SK-N-SH (cell line): ENCODE results near the gene TTYH3. TPM values are rescaled to one million over a fixed set of nuclear protein-coding genes. Genes with fewer than 3 reads are reported as not detected.

Experiments used
- CTCF ChIA-PET: fragments of 300-600, 350-600 bp; formaldehyde crosslinking; extraction: SDS; loops from one replicate; lab custom pipeline; 2021; lab: Yijun Ruan, JAX
- POLR2A ChIA-PET: fragments of 350-600 bp; sonication (Branson Sonifier 250); formaldehyde crosslinking; extraction: SDS; loops from one replicate; lab custom pipeline; 2020; ENCODE audit warnings: antibody characterized with exemption, inconsistent platforms; lab: Yijun Ruan, JAX
- DNase-seq: peaks from one replicate; pipeline ENCODE4 v3.0.0; 2012
- H2AFZ ChIP-seq: fragments of 200-600 bp; sonication (generic); 2 replicates; pipeline ENCODE4 v1.8.1; 2016; ENCODE audit warnings: antibody characterized with exemption, mild to moderate bottlenecking, low read depth
- H3F3A ChIP-seq: fragments of 200-600 bp; sonication (generic); replicated peaks from 2 replicates; pipeline ENCODE3; 2016; ENCODE audit warnings: antibody characterized with exemption, mild to moderate bottlenecking; ENCODE audit not compliant: insufficient read depth
- H3K27ac ChIP-seq, 2 experiments: fragments of 200-500 bp in 1 of 2; fragments of 200-600 bp in 1 of 2; sonication (Bioruptor generic) in 1 of 2; sonication (generic), shearing (Covaris generic) in 1 of 2; 2 replicates each; pipeline versions ENCODE4 v1.5.1 to v1.6.1; 2014 to 2016; ENCODE audit warnings: low read depth in 2 of 2, inconsistent platforms in 1 of 2, low read length in 1 of 2, mild to moderate bottlenecking in 1 of 2, mixed read lengths in 1 of 2
- H3K27me3 ChIP-seq: fragments of 200-600 bp; sonication (generic), shearing (Covaris generic); 2 replicates; pipeline ENCODE4 v1.6.1; 2016; ENCODE audit warnings: mixed run types; ENCODE audit not compliant: insufficient read depth
- H3K36me3 ChIP-seq, 2 experiments: fragments of 200-500 bp in 1 of 2; fragments of 200-600 bp in 1 of 2; sonication (Bioruptor generic) in 1 of 2; sonication (generic) in 1 of 2; replicated peaks in 1 of 2; 2 replicates each; pipeline versions ENCODE3 to v1.5.1; 2014 to 2016; ENCODE audit warnings: low read length in 1 of 2, mild to moderate bottlenecking in 1 of 2; ENCODE audit not compliant: insufficient read depth in 2 of 2, control insufficient read depth in 1 of 2
- H3K4me1 ChIP-seq, 2 experiments: fragments of 200-500 bp in 1 of 2; fragments of 200-600 bp in 1 of 2; sonication (Bioruptor generic) in 1 of 2; sonication (generic), shearing (Covaris generic) in 1 of 2; 2 replicates each; pipeline versions ENCODE4 v1.5.1 to v1.6.1; 2014 to 2016; ENCODE audit warnings: low read depth in 1 of 2, low read length in 1 of 2, mixed run types in 1 of 2; ENCODE audit not compliant: insufficient read depth in 2 of 2, control insufficient read depth in 1 of 2
- H3K4me2 ChIP-seq: fragments of 200-600 bp; sonication (generic), shearing (Covaris generic); 2 replicates; pipeline ENCODE4 v1.6.1; 2017; ENCODE audit warnings: mixed run types
- H3K4me3 ChIP-seq, 2 experiments: fragments of 200-500 bp in 1 of 2; fragments of 200-600 bp in 1 of 2; sonication (Bioruptor generic) in 1 of 2; sonication (generic), shearing (Covaris generic) in 1 of 2; 2 replicates each; pipeline versions ENCODE4 v1.5.1 to v1.8.1; 2014 to 2016; ENCODE audit warnings: low read depth in 2 of 2, inconsistent platforms in 1 of 2, low read length in 1 of 2, mild to moderate bottlenecking in 1 of 2, mixed read lengths in 1 of 2, moderate library complexity in 1 of 2
- H3K79me2 ChIP-seq: fragments of 200-600 bp; sonication (generic); 2 replicates; pipeline ENCODE4 v1.8.1; 2017; ENCODE audit warnings: mild to moderate bottlenecking; ENCODE audit not compliant: insufficient read depth
- H3K9ac ChIP-seq: fragments of 200-600 bp; sonication (generic); 2 replicates; pipeline ENCODE4 v1.6.1; 2017; ENCODE audit warnings: mixed run types
- H3K9me2 ChIP-seq: fragments of 200-600 bp; sonication (generic); 2 replicates; pipeline ENCODE4 v1.6.1; 2017; ENCODE audit warnings: mixed run types
- H3K9me3 ChIP-seq: fragments of 200-600 bp; sonication (generic); 2 replicates; pipeline ENCODE4 v1.6.1; 2017; ENCODE audit warnings: mixed run types, mild to moderate bottlenecking, moderate library complexity
- H4K20me1 ChIP-seq: fragments of 200-600 bp; sonication (generic); 2 replicates; pipeline ENCODE4 v1.6.1; 2017; ENCODE audit warnings: mild to moderate bottlenecking, mixed run types; ENCODE audit not compliant: insufficient read depth
- EP300 ChIP-seq, 2 experiments: IDR thresholded peaks; 2 replicates each; pipeline versions ENCODE4 v1.4.0 to v1.6.1; 2012; ENCODE audit warnings: borderline replicate concordance in 1 of 2, low read depth in 1 of 2, low read length in 1 of 2
- GABPA ChIP-seq: IDR thresholded peaks from 2 replicates; pipeline ENCODE4 v1.4.0; 2012; ENCODE audit warnings: low read depth, mild to moderate bottlenecking
- JUND ChIP-seq: IDR thresholded peaks from 2 replicates; pipeline ENCODE4 v1.4.0; 2012
- NRF1 ChIP-seq: IDR thresholded peaks from 2 replicates; pipeline ENCODE4 v1.6.1; 2012; ENCODE audit warnings: low read depth, mild to moderate bottlenecking, low read length
- PBX3 ChIP-seq: IDR thresholded peaks from 2 replicates; pipeline ENCODE4; 2012
- POLR2AphosphoS5 ChIP-seq: IDR thresholded peaks from 2 replicates; pipeline ENCODE4 v1.6.1; 2012; ENCODE audit warnings: low read depth, low read length
- RAD21 ChIP-seq: IDR thresholded peaks from 2 replicates; pipeline ENCODE4 v1.6.1; 2012; ENCODE audit warnings: mild to moderate bottlenecking, low read length
- RCOR1 ChIP-seq: fragments of 150-350 bp; IDR thresholded peaks from 2 replicates; pipeline ENCODE4 v1.6.1; 2017; ENCODE audit warnings: antibody characterized with exemption, low read length
- RFX5 ChIP-seq: IDR thresholded peaks from 2 replicates; pipeline ENCODE4 v1.6.1; 2012; ENCODE audit warnings: mild to moderate bottlenecking, improper control_type of control experiment, low read length
- RXRA ChIP-seq: IDR thresholded peaks from 2 replicates; pipeline ENCODE4 v1.4.0; 2012; ENCODE audit warnings: low read depth, mild to moderate bottlenecking, borderline replicate concordance
- YY1 ChIP-seq: IDR thresholded peaks from 2 replicates; pipeline ENCODE4 v1.4.0; 2012; ENCODE audit warnings: low read depth, mild to moderate bottlenecking
- WGBS: methylation state at CpG from one replicate; pipeline ENCODE4 v1.1.6; 2017; ENCODE audit warnings: low lambda C conversion rate; 5-methylcytosine and 5-hydroxymethylcytosine counted together
- polyA plus RNA-seq, 3 experiments: library from polyadenylated mRNA; depleted of rRNA; stranded (reverse); fragments of >200 nt; gene quantifications; 2 replicates each; pipeline ENCODE4 v1.2.3, GENCODE V29; 2012
- TF ChIP-seq, protein P1 (sequence below): fragments of 150-350 bp; IDR thresholded peaks from 2 replicates; pipeline ENCODE4 v1.6.1; 2016; ENCODE audit warnings: mild to moderate bottlenecking, low read depth, low read length
- TF ChIP-seq, protein P2 (sequence below): fragments of 150-350 bp; IDR thresholded peaks from 2 replicates; pipeline ENCODE4 v1.6.1; 2017; ENCODE audit warnings: antibody characterized with exemption, low read length, low read depth, borderline replicate concordance
- TF ChIP-seq, protein P3 (sequence below): IDR thresholded peaks from 2 replicates; pipeline ENCODE4 v1.4.0; 2012; ENCODE audit warnings: low read depth
- TF ChIP-seq, protein P4 (sequence below): IDR thresholded peaks from 2 replicates; pipeline ENCODE4 v1.4.0; 2012; ENCODE audit warnings: low read depth, borderline replicate concordance

TTYH3 gene
- polyA plus RNA-seq, 1 of the 3 experiments (the other 2 are of a cell fraction) = 105 TPM

GRCh38 chr7:2639181-2639681 is 7.4 kb downstream of the TTYH3 start:
- TF ChIP-seq YY1 = no peak
- TF ChIP-seq RAD21 = no peak
- TF ChIP-seq NRF1 = no peak
- TF ChIP-seq, protein P1, sequence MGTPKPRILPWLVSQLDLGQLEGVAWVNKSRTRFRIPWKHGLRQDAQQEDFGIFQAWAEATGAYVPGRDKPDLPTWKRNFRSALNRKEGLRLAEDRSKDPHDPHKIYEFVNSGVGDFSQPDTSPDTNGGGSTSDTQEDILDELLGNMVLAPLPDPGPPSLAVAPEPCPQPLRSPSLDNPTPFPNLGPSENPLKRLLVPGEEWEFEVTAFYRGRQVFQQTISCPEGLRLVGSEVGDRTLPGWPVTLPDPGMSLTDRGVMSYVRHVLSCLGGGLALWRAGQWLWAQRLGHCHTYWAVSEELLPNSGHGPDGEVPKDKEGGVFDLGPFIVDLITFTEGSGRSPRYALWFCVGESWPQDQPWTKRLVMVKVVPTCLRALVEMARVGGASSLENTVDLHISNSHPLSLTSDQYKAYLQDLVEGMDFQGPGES = no peak
- no peak for TF ChIP-seq RCOR1
- TF ChIP-seq PBX3 = no peak
- TF ChIP-seq, protein P2, sequence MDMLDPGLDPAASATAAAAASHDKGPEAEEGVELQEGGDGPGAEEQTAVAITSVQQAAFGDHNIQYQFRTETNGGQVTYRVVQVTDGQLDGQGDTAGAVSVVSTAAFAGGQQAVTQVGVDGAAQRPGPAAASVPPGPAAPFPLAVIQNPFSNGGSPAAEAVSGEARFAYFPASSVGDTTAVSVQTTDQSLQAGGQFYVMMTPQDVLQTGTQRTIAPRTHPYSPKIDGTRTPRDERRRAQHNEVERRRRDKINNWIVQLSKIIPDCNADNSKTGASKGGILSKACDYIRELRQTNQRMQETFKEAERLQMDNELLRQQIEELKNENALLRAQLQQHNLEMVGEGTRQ = no peak
- TF ChIP-seq JUND = no peak
- TF ChIP-seq, protein P3, sequence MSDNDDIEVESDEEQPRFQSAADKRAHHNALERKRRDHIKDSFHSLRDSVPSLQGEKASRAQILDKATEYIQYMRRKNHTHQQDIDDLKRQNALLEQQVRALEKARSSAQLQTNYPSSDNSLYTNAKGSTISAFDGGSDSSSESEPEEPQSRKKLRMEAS = no peak
- no peak for TF ChIP-seq GABPA
- TF ChIP-seq, protein P4, sequence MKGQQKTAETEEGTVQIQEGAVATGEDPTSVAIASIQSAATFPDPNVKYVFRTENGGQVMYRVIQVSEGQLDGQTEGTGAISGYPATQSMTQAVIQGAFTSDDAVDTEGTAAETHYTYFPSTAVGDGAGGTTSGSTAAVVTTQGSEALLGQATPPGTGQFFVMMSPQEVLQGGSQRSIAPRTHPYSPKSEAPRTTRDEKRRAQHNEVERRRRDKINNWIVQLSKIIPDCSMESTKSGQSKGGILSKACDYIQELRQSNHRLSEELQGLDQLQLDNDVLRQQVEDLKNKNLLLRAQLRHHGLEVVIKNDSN = no peak
- no peak for TF ChIP-seq RFX5
- TF ChIP-seq RXRA = no peak
- TF ChIP-seq POLR2AphosphoS5 = no peak
- TF ChIP-seq EP300 (IDR thresholded peaks at IDR 0.05; ENCODE audit: borderline replicate concordance in 1 of 2, low read depth in 1 of 2, low read length in 1 of 2) = no peak
- no peaks in the 10 kb centered on the region for H3K27me3 ChIP-seq
- CTCF ChIA-PET = interaction anchor here (0.8 to 3.0 kb wide), 5 partner anchors 25 to 188 kb away, joined by 3 to 11 read pairs (median 3); no protein-coding TSS in a partner anchor
- no peak overlapping the region for H2AFZ ChIP-seq
- DNase-seq = no peak
- H3K4me1 ChIP-seq = peaks cover 52 to 91% of the 10 kb centered on the region in 2 experiments
- peak overlapping the region; percentile 83 for H3K4me2 ChIP-seq
- H3K9ac ChIP-seq = peak overlapping the region; percentile 42; the same call in 1 of the 2 replicates
- WGBS = 91% methylated on average over 23 of the region's 24 CpGs
- peaks cover 97% of the 10 kb centered on the region for H4K20me1 ChIP-seq
- POLR2A ChIA-PET = no interaction called here
- peaks cover 100% of the 10 kb centered on the region for H3K79me2 ChIP-seq
- H3K9me3 ChIP-seq = no peaks in the 10 kb centered on the region
- peak overlapping the region; percentile 70 to 95; a peak in 3 of 4 replicates for H3K27ac ChIP-seq
- no peaks in the 10 kb centered on the region for H3F3A ChIP-seq
- H3K36me3 ChIP-seq = peaks cover 0 to 21% of the 10 kb centered on the region in 2 experiments
- no peaks in the 10 kb centered on the region for H3K9me2 ChIP-seq
- no peak overlapping the region for H3K4me3 ChIP-seq
